ENCODE results near the gene DEAF1.

DNA sequence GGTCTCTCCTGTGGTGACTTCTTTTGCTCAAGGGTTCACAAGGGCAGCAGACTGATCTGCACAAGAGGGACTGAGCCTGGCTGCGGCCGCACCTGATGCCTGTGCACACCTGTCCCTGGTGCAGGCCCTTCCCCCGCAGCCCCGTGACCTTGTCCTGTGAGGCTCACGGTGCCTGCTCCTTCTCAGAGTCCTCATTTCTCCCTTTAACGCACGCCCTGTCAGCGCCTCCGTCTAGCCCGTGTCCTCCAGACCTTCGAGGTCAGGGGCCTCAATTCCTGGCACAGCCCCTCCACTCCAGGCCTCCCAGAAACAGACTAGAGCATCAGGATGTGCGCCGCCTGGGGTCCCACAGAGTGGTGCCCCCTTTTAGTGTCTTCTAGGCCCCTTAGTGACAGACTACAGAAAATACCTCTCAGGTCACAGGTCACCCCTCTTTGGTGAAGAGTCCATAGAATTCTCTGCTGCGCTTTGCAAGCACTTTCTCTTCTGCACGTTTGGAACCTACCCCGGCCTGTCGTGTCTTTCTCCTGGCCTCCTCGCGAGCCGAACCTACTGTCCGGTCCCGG is 59.0 kb downstream of the DEAF1 start:
- TF ChIP-seq, protein P1, sequence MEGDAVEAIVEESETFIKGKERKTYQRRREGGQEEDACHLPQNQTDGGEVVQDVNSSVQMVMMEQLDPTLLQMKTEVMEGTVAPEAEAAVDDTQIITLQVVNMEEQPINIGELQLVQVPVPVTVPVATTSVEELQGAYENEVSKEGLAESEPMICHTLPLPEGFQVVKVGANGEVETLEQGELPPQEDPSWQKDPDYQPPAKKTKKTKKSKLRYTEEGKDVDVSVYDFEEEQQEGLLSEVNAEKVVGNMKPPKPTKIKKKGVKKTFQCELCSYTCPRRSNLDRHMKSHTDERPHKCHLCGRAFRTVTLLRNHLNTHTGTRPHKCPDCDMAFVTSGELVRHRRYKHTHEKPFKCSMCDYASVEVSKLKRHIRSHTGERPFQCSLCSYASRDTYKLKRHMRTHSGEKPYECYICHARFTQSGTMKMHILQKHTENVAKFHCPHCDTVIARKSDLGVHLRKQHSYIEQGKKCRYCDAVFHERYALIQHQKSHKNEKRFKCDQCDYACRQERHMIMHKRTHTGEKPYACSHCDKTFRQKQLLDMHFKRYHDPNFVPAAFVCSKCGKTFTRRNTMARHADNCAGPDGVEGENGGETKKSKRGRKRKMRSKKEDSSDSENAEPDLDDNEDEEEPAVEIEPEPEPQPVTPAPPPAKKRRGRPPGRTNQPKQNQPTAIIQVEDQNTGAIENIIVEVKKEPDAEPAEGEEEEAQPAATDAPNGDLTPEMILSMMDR (IDR thresholded peaks at IDR 0.05; ENCODE audit: extremely low read depth in 1 of 2, insufficient read depth in 1 of 2, low read depth in 1 of 2, low read length in 2 of 2): no peak
- TF ChIP-seq POLR2A (IDR thresholded peaks at IDR 0.05; ENCODE audit: low read depth, low read length) (no peak), EZH2 (IDR thresholded peaks at IDR 0.05; ENCODE audit: borderline replicate concordance, low read depth, low read length, severe bottlenecking) (no peak), JUN (IDR thresholded peaks at IDR 0.05; ENCODE audit: borderline replicate concordance, insufficient read depth, insufficient read length, low read depth) (no peak), POLR2AphosphoS5 (IDR thresholded peaks at IDR 0.05; ENCODE audit: insufficient read depth, low read depth, low read length) (no peak), GATA2 (IDR thresholded peaks at IDR 0.05; ENCODE audit: insufficient read depth, insufficient read length, low read depth, low read length) (no peak), FOS (IDR thresholded peaks at IDR 0.05; ENCODE audit: borderline replicate concordance, insufficient read depth, low read length) (no peak)

All from endothelial cell of umbilical vein (primary cell).